NCI-H524 (cell line): ENCODE data around the gene LNX2.

Experiments used
- DNase-seq, 2 experiments: peaks; one replicate each; lab custom pipeline; 2025; lab: John Stamatoyannopoulos, UW

The LNX2 gene

DNA sequence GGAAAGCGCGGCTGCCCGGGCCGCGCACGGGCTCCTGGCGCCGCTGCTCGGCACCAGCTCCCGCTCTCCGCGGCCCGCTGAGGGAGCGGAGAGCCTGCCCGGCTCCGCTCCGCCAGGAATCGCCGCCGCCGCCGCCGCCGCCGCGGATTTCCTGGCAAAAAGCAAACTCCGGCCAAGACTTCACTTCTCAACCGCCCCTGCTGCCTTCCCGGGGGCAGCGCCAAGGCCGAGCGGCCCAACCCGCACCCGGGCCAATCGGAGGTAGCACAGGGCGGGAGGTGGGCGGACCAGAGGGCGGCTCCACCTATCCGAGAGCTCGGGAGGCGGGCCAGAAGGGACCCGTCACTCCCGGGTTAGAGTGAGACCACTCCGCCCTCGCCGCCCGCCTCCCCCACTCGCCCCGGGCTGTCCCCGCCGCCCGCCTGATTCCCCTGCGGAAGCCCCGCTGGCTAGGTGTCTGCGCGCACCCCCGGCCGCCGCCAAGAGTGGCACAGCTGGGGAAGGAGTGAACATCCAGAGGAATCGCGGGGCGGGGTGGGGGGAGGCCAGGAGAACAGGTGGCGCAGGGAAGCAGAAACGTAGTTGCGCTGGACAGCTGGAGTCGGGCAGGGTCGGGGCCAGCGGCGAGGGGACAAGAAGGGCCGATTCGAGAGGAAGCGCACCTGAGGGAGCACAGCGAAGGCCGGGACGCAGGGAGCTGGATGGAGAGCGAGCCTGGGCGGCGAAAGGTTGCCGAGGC, at the start of gene LNX2:
LNX2 (minus strand) TSS at position 153 of the 739 bp plus-strand sequence. CDS start 38,826 bp downstream, outside the sequence.
- DNase-seq = peak; percentile 97 to 98

DNA sequence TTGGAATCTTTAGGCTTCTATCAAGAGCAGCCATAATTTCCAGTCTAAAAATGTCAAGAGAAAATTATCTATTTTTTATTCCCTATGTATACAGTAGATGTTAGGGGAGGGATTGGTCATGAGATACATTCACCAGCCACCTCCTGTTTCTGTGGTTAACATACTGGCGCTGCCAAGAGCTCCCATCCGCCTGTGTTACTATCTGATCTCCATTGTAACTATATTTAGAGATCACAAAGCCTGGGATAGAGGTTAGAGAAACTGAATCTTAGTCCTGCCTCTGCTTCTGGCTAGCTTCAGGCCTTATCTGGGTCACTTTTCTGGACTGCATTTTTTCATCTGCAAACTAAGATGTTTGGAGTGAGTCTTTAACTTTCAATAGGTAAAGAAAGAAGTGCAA, 47.6 kb upstream of the LNX2 start:
- DNase-seq = no peak

DNA sequence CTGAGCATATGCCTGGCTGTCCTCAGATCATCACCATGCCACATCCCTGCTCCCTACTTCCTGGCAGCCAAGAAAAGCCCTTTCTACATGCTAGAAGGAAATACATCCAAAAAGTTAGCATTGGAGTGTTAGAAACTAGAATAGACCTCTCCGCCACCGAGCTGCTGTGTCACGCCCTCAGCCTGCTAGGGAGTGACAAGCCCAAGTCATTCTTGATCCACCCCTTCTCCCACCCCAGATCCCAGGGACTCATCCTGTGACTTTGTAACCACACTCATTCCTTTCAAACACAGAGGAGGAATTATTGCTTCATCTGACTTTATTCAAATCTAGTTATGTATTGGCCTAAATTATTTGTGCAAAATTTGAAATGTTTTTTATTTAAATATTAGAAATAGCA, 46.6 kb upstream of the LNX2 start:
- no peak for DNase-seq

DNA sequence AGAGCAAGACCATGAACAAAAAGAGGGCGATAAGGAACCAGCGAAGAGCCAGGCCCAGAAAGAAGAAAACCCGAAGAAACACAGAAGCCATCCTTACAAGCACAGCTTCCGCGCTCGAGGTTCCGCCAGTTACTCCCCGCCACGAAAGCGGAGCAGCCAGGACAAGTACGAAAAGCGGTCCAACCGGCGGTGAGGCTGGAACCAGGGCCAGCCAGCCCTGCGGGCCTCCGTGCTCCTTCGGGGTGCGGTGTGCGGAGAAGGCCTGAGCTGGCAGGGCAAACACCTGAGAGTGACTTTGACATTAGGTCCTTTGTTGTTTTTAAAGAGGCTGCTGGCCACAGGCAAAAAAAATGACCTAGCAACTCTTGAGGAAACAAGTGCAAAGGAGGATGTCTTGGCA, 45.4 kb upstream of the LNX2 start:
- no peak for DNase-seq

DNA sequence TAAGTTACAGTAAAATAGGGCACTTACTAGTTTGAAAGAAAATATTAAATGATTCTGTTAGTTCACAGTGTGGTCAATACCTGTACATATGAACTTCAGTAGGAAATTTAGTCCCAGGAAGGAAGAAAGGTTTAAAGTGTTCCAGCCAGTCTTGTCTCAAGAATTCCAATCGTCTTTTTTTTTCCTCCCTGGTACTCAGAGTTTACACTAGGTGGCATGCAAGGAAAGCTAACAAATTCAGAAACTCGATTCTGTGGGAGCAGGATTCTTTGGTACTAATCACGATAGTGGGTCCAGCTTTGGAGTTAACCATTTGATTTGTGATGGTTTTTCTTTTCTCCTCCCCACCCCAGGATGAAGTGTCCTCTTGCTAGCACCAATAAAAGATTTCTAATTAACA, 45.0 kb upstream of the LNX2 start:
- DNase-seq = peak in 1 of 2 experiments; percentile 18

DNA sequence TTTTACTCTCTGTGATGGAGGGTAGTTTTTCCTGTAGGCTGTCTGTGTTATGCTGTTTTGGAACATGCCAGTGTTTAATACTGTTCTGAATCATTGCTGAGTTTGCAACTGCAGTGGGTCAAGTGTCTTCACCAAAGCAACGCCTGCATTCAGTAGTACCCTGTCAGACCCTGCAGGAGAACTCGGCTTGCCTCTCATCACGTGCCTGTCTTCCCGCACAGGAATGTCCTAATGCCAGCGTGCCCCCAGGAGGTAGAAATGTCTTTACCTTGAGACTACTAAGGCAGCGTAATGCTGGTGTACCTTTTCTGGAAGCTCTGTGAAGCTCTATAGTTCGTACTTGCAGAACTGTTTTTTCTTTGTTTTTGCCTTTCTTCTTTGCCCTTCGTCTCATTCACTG, 43.6 kb upstream of the LNX2 start:
- DNase-seq = no peak

DNA sequence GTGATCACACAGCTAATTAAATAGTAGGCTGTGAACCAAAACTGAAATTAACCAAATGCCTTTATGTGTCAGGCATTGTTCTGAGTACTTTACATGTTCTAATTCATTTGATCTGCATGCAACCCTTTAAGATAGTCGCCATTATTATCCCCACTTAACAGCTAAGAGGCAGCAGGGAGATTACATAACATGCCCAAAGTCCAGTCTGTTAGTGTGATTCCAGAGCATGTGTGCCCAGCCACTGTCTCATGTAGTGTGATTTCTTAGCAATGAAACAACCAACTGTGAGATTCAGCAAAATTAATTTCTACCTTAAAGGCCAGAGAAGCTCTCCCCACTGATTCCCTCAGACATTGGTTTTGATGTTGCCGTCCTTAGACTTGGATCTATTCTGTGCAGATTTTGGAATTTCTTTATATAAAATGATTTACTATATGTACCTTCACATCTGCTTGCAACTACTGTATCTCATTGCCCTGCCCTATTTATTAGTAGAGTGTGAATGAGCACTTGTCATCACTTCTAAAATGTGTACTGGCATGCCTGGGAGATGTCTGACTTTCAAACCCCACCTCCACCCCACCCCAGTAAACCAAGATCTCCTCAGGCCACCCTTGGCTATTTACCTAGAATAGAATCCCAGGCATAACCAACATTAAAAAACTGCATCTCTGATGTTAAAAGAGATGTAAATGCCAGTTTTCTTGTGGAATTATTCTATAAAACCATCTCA, 42.6 kb upstream of the LNX2 start:
- peak; percentile 57 to 73 for DNase-seq

DNA sequence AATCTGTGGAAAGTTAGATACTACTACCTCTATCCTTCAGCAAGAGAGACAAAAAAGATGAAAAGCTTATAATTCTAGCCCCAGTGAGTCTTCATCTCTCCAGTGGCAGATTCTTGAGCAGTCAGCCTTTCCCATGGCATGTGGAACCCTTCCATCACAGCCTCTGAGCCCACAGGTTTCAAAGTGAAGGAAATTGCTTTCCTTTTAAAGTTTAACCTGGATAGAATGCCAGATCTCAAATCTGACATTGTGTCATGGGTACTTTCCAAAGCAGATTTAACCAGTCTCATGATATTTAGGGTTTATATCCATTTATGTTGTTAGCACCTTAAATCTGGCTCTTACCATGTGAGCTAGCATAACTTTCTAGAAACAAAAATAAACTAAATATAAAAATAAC, 40.7 kb upstream of the LNX2 start:
- no peak for DNase-seq

DNA sequence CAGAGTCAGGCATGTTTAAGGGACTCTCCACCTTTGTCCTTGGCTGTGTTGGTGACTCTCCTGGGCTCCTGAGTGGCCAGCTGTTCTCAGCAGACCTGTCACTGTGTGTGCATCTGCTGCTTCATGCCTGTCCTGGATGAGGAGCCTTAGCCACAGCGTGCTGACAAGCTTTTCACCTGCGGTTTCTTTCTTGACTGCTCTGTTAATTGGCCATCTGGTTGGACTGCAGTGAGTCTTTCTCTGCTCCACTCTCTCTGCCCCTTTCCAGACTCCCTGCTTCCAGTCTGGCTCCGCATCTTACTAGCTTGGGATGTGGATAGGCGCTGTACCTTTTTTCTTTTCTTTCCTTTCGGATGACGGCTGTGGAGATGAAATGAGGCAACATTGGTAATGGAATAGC, 40.2 kb upstream of the LNX2 start:
- DNase-seq = peak; percentile 96 to 98

DNA sequence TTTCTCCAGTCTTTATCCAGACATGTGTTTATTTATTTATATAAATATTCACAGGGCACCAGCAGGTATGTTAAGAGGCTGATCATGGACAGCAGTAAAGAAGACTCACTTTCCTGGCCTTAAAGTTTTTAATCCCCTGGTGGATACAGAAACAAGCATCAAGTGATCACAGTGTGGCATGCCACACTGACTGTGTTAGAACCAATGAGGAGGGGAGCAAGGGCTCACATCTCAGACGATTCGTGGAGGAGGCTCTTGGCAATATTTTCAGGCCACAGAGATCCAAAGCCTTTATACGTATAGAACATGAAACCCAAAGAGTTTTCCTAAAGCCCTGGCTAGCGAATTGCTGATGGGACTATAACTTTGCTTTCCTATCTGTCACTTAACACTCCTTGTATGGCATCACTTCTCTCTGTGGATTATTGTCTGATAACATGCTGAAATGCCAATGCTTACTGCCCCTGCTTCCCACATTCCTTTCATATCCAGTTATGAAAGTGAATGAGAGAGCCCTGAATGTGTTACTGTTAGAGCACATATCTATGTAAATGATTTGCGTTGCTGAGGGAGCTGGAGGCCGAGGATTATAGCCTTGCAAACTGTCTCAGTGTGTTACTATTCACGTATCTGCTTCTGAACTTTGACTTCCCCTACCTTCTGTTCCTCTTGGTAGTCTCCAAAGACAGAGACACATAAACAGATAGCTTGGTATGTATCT, 39.0 kb upstream of the LNX2 start:
- peak; percentile 20 to 59 for DNase-seq

DNA sequence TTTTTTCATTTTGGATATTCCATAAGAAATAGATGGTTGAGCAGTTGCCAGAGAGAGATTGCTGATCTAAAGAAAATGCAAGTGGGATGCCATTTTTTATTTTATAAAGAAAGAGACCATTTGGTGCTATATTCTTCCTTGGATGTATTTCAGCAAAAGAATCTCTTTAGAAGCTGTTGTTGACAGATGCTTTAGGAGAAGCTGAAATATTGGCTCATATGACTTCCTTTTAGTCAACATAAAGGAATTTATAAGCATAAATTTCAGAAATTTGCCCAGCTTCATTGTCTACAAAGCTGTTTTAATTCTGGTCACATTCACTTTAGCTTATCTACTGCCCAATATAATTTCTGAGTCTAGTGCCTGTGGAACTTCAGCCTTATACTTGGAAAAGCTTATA, 38.2 kb upstream of the LNX2 start:
- no peak for DNase-seq

DNA sequence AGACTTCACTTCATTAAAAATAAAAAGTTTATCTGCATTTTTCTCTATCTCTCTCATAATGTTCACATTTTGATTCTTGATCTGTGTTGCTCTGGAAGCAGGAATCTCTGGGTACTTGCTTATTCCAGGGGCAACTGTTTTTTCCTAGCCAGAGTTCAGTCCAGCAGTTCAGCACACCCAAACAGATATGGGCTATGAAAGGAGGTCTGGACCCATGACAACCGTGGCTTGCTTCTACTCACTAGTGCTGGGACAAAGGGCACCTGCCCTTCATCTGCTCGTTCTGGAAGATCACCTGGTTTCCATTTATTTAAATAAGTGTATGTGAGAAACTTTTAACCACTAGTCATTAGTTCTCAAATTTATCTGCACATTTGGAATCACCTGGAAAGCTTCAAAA, 37.4 kb upstream of the LNX2 start:
- no peak for DNase-seq

DNA sequence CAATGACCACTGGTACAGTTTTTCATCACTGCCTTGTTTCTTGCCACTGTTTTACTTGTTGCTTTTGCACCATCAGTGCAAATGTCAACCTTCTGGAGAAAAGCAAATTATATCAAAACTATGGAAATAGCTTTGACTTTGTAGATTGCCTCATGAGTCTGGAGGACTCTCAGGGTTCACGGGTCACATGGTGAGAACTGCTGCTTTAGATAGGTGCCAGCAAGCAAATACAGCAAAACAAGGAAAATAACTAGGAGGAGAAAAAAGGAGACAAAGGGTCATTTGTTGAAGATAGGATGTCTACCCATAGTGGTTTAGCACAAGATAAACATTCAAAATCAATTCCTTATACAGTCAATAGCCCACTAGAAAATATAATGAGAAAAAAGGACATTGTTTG, 34.5 kb upstream of the LNX2 start:
- DNase-seq = no peak

DNA sequence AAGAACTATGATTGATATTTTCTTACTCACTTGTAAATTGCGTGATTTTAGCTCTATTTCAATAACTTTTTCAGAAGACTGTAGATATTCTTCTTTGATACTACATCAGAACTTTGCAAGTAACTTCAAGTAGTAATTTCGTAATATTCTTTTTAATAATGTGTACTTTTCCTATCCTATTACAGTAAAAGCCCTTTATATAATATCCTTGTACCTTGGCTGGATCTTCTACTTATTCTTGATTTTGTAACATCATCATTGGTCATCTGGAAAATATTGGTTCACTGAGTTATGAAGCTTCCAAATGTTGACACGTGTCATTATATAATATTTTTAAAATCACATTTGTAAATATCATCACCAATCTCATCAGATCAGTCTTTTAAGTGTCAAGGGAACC, 33.7 kb upstream of the LNX2 start:
- no peak for DNase-seq

DNA sequence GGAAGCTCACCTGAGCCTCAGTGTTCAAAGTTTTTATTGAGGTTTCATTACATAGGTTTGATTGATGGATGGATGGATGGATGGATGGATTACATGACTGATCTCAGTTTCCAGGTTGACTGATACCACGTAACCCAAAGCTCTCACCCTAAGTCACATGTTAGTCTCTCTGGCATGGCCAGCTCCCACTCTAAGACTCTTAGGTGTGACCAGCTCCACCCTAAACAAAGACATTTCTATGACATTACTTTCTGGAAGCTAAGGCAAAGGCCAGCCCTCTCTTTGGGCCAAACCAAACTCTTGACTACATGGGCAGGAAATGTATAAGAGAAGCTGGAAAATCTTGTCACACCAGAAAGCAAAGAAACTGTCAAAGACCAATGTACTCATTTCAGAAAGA, 30.0 kb upstream of the LNX2 start:
- no peak for DNase-seq

DNA sequence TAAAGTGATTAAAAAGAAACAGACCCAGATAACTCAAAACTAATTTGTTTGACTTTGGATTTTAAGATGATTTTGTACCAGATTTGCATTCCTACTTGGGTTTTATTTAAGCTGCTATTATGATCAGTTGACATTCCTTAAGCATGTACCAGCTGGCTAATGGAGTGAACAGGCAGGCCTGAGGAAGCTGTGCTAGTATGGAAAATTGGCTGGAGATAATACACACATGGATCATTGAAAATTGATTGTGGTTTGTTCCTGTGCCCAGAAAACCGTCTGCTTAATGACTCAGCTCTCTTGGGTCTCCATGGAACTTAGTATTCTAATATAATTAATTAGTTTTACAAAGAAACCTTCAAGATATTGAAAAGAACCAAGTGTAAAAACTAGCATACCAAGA, 24.0 kb upstream of the LNX2 start:
- peak in 1 of 2 experiments; percentile 59 for DNase-seq

DNA sequence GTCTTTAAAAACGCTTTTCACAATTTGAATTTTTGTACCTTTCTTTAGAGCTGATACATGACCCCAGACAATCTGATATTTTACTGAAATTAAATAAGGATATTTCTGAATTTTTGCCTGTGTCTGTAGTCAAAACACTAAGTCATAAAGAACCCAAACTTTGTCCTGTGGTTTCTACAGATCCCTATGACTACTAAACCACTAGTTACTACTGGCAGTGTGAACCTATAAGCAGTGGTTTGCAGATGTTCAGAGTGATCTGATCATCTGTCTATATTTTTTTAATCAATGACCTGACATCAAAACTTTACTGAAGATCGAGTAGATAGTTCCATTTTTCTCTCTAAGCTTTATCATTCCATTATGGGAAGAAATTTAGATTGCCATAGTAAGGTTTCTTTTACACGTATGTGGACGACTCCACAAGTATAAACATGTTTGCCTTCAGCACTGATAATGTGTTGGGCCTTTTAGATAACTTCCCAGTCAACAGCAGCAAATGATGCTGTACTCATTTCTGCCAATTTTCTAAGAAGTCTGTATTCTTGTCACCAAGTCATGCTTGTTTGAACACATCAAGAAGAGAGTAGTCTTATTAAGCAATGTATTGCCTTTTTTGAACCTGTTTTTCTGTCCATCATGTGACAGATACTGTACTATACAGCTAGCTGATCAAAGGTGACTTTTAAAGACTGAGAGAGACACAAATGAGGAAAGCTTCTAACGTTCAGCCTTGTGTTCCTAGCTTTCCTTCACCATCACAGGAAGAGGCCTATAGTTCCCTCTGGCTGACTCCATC, 23.2 kb upstream of the LNX2 start:
- DNase-seq = no peak

DNA sequence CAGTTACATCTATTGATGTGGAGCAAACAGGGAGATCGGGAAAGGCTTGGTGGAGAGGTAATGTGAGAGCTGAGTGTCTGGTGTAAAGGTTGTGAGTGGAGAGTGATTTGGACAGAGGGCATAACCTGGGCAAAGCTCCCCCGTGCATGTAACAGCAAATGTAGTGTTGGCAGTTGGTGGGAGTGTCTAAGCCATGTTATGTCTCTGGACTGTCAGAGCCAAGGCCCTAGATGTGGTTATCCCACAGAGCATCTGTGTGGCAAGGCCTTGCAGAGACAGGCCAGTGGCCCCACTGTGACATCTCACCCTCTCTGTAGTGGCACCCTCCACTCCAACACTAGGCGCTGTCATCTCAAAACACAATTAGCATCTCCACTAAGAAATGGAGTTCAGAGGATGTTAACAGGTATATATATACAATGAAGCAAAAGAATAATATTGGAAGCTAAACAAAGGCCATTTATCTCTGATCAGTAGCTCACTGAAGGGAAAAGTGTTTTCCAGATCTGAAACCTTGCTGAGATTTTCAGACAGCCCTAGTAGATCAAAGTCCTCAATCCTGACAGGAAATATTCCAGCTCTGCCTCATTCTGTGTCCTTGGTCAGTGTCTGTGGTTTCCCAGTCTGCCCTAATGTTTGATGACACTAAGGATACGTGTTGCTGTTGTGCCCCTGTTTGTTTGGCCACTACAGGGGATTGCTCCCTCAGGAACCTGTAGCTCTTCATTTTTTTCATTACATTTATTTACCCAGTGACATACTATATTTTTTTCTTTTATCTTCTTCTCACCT, 21.6 kb upstream of the LNX2 start:
- DNase-seq = no peak

DNA sequence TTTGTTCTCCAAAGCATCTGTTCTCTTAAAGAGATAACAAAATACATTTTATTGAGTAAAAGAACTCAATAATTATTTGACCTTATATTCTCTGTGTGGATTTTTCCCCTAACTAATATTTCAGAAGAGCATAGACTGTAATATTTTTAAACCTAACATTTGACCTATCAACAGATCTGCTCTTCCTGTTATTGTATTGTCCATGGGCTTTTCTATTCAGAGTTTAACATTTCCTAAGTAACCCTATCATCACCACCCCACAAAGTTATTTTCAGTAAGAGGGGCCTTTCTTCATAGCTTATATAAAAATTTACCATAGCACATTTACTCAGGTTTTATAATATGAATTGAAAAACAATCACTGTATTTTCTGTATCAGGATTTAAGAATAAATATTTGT, 18.9 kb upstream of the LNX2 start:
- no peak for DNase-seq

DNA sequence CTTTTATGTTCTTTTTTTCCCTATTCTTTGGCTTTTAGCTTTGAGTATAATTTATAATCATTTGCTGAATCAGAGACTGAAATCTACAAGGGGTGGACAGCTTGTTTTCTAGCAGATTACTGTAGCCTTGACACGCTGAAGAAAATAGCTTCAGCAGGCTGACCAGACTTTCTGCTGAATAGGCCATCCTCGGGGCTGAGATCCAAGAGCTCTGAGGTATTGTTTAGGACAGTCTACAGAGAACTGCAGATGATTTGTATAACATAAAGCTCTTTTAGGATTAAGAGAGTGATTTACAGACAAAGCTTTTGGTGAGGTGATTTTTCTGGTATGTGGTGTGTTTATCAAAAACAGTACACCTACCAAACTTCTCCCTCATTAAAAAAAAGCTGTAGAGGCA, 18.2 kb upstream of the LNX2 start:
- DNase-seq = no peak

DNA sequence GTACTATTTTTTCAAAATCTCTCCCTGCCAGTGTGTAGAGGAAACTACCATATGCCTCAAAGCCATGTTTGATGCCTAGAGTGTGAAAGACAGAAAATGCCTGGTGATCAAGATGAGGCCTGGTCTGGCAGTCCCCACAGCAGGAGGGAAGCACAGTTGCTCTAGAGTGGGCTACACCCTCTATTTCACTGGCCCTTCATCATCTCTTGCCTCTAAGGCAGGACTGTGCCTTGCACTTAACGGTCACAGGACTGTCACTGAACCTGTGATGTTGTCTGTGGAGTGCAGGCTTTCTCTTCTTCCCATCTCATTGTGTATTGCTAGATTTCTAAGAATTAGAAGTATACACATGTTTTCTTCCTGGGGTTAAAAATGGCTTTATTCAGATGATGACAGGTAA, 17.7 kb upstream of the LNX2 start:
- DNase-seq = no peak

DNA sequence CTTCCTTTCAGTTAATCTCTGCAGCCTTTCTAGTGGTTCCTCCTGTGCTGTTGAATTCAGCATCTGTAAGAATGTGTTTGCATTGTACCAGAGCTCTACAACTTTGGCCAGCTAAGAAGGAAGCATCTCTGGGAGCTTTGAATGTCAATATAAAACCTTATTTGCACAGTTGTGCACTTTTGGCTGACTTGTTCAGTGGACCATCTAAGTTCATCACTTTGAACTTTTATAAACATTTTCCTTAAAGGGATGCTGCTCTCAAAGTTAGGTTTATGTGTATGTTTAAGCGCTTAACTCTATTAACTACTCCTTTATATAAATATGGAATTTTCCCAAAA, 16.9 kb upstream of the LNX2 start:
- DNase-seq = no peak
